ENCODE measurements around the gene SDK2. TPM values are rescaled to one million over a fixed set of nuclear protein-coding genes. Genes with fewer than 3 reads are reported as not detected.

The SDK2 gene
- total and polyA plus RNA-seq, 7 experiments from 2014 or later: 0.64 to 14.1 (median 8.2) TPM

- Mint-ChIP-seq H3K4me3 (no peak overlapping the region), H3K9me3 (peaks cover 0 to 5% (median 0%) of the 10 kb centered on the region in 11 donors), H3K27me3 (peaks cover 0 to 9% (median 0%) of the 10 kb centered on the region in 5 donors), H3K36me3 (peaks cover 0 to 7% (median 3%) of the 10 kb centered on the region in 5 donors), H3K4me1 (peaks cover 4 to 29% (median 20%) of the 10 kb centered on the region in 7 donors), H3K27ac (peak overlapping the region in 2 of 9 donors; percentile 14 to 39)
- ChIA-PET POLR2A (interaction anchor here (0.6 kb wide), 1 partner anchor 262 kb away, joined by 3 read pairs; no protein-coding TSS in a partner anchor), CTCF (no interaction called here)
- Histone ChIP-seq H3K36me3 (ENCODE audit: control insufficient read depth in 2 of 3, insufficient read depth in 3 of 3, low read length in 3 of 3) (no peaks in the 10 kb centered on the region), H3K27me3 (ENCODE audit: control insufficient read depth in 2 of 2, insufficient read depth in 2 of 2, low read length in 2 of 2) (no peaks in the 10 kb centered on the region), H3K4me1 (ENCODE audit: control insufficient read depth in 2 of 2, insufficient read depth in 2 of 2, low read length in 2 of 2) (no peaks in the 10 kb centered on the region), H3K4me3 (ENCODE audit: low read length) (no peak overlapping the region), H3K9me3 (ENCODE audit: control insufficient read depth in 2 of 3, low read length in 3 of 3) (no peaks in the 10 kb centered on the region), H3K27ac (ENCODE audit: low read depth, low read length) (no peak overlapping the region)
- intact Hi-C loops (cut with micrococcal nuclease): no loop called here
- ATAC-seq (no peak), DNase-seq (no peak)
Measured at GRCh38 chr17:73576556-73577098, 67.6 kb downstream of the SDK2 start.

- CTCF ChIA-PET: no interaction called here
- H3K4me1 Mint-ChIP-seq: peaks cover 4 to 28% (median 20%) of the 10 kb centered on the region in 7 donors
- H3K36me3 Mint-ChIP-seq: peaks cover 0 to 7% (median 3%) of the 10 kb centered on the region in 5 donors
- Histone ChIP-seq H3K36me3 (ENCODE audit: control insufficient read depth in 2 of 3, insufficient read depth in 3 of 3, low read length in 3 of 3) (no peaks in the 10 kb centered on the region), H3K27ac (ENCODE audit: low read depth, low read length) (no peak overlapping the region), H3K4me3 (ENCODE audit: low read length) (no peak overlapping the region), H3K27me3 (ENCODE audit: control insufficient read depth in 2 of 2, insufficient read depth in 2 of 2, low read length in 2 of 2) (no peaks in the 10 kb centered on the region), H3K4me1 (ENCODE audit: control insufficient read depth in 2 of 2, insufficient read depth in 2 of 2, low read length in 2 of 2) (no peaks in the 10 kb centered on the region), H3K9me3 (ENCODE audit: control insufficient read depth in 2 of 3, low read length in 3 of 3) (no peaks in the 10 kb centered on the region)
- DNase-seq: no peak
- intact Hi-C loops (cut with micrococcal nuclease): no loop called here
- no peak overlapping the region for H3K4me3 Mint-ChIP-seq
- no peak for ATAC-seq
- H3K9me3 Mint-ChIP-seq: peaks cover 0 to 5% (median 0%) of the 10 kb centered on the region in 11 donors
- POLR2A ChIA-PET: interaction anchor here (0.6 kb wide), 1 partner anchor 261 kb away, joined by 3 read pairs; no protein-coding TSS in a partner anchor
- H3K27me3 Mint-ChIP-seq: peaks cover 0 to 9% (median 0%) of the 10 kb centered on the region in 5 donors
- H3K27ac Mint-ChIP-seq: peak overlapping the region in 3 of 9 donors; percentile 14 to 39 (median 33)
Measured at GRCh38 chr17:73575470-73576221, 68.6 kb downstream of the SDK2 start.

GRCh38 chr17:73571511-73572130, 72.6 kb downstream of the SDK2 start:
- Mint-ChIP-seq H3K27ac (no peak overlapping the region), H3K27me3 (peaks cover 0 to 7% (median 0%) of the 10 kb centered on the region in 5 donors), H3K4me1 (peaks cover 17 to 42% (median 38%) of the 10 kb centered on the region in 7 donors), H3K4me3 (no peak overlapping the region), H3K9me3 (peaks cover 0 to 5% (median 0%) of the 10 kb centered on the region in 11 donors), H3K36me3 (peaks cover 0 to 3% (median 0%) of the 10 kb centered on the region in 5 donors)
- intact Hi-C loops (cut with micrococcal nuclease): no loop called here
- no peak for ATAC-seq
- H3K4me1 ChIP-seq (ENCODE audit: control insufficient read depth in 2 of 2, insufficient read depth in 2 of 2, low read length in 2 of 2): peaks cover 7 to 9% of the 10 kb centered on the region in 2 donors
- no peak overlapping the region for H3K4me3 ChIP-seq (ENCODE audit: low read length)
- CTCF ChIA-PET: no interaction called here
- H3K27ac ChIP-seq (ENCODE audit: low read depth, low read length): no peak overlapping the region
- H3K9me3 ChIP-seq (ENCODE audit: control insufficient read depth in 2 of 3, low read length in 3 of 3): no peaks in the 10 kb centered on the region
- no peaks in the 10 kb centered on the region for H3K36me3 ChIP-seq (ENCODE audit: control insufficient read depth in 2 of 3, insufficient read depth in 3 of 3, low read length in 3 of 3)
- POLR2A ChIA-PET: no interaction called here
- no peaks in the 10 kb centered on the region for H3K27me3 ChIP-seq (ENCODE audit: control insufficient read depth in 2 of 2, insufficient read depth in 2 of 2, low read length in 2 of 2)
- no peak for DNase-seq

- Histone ChIP-seq H3K9me3 (ENCODE audit: control insufficient read depth in 2 of 3, low read length in 3 of 3) (no peaks in the 10 kb centered on the region), H3K27ac (ENCODE audit: low read depth, low read length) (no peak overlapping the region), H3K4me3 (ENCODE audit: low read length) (no peak overlapping the region), H3K27me3 (ENCODE audit: control insufficient read depth in 2 of 2, insufficient read depth in 2 of 2, low read length in 2 of 2) (no peaks in the 10 kb centered on the region), H3K36me3 (ENCODE audit: control insufficient read depth in 2 of 3, insufficient read depth in 3 of 3, low read length in 3 of 3) (no peaks in the 10 kb centered on the region), H3K4me1 (ENCODE audit: control insufficient read depth in 2 of 2, insufficient read depth in 2 of 2, low read length in 2 of 2) (peaks cover 7 to 9% of the 10 kb centered on the region in 2 donors)
- Mint-ChIP-seq H3K27me3 (peaks cover 0 to 7% (median 0%) of the 10 kb centered on the region in 5 donors), H3K9me3 (peaks cover 0 to 5% (median 0%) of the 10 kb centered on the region in 11 donors), H3K4me3 (no peak overlapping the region), H3K27ac (peak overlapping the region in 3 of 9 donors; percentile 36 to 77 (median 62)), H3K36me3 (peaks cover 0 to 3% (median 0%) of the 10 kb centered on the region in 5 donors), H3K4me1 (peaks cover 14 to 47% (median 39%) of the 10 kb centered on the region in 7 donors)
- POLR2A ChIA-PET: interaction anchor here (0.5 kb wide), 1 partner anchor 350 kb away, joined by 5 read pairs; no protein-coding TSS in a partner anchor
- DNase-seq (no peak), ATAC-seq (no peak)
- CTCF ChIA-PET: interaction anchor here (0.7 to 0.9 kb wide), 2 partner anchors 626 to 647 kb away, joined by 3 read pairs; no protein-coding TSS in a partner anchor
- intact Hi-C loops (cut with micrococcal nuclease): no loop called here
Measured at GRCh38 chr17:73569762-73570319, 74.4 kb downstream of the SDK2 start.

GRCh38 chr17:73568934-73569333, 75.3 kb downstream of the SDK2 start:
- Mint-ChIP-seq H3K4me3 (no peak overlapping the region), H3K9me3 (peaks cover 0 to 5% (median 0%) of the 10 kb centered on the region in 11 donors), H3K27me3 (peaks cover 0 to 2% (median 0%) of the 10 kb centered on the region in 5 donors), H3K27ac (peak overlapping the region in 2 of 9 donors; percentile 77 to 90), H3K36me3 (peaks cover 0 to 3% (median 0%) of the 10 kb centered on the region in 5 donors), H3K4me1 (peaks cover 12 to 41% (median 34%) of the 10 kb centered on the region in 7 donors)
- H3K27ac ChIP-seq (ENCODE audit: low read depth, low read length): no peak overlapping the region
- H3K36me3 ChIP-seq (ENCODE audit: control insufficient read depth in 2 of 3, insufficient read depth in 3 of 3, low read length in 3 of 3): no peaks in the 10 kb centered on the region
- DNase-seq: no peak
- intact Hi-C loops (cut with micrococcal nuclease): no loop called here
- CTCF ChIA-PET: no interaction called here
- no peaks in the 10 kb centered on the region for H3K9me3 ChIP-seq (ENCODE audit: control insufficient read depth in 2 of 3, low read length in 3 of 3)
- no peaks in the 10 kb centered on the region for H3K27me3 ChIP-seq (ENCODE audit: control insufficient read depth in 2 of 2, insufficient read depth in 2 of 2, low read length in 2 of 2)
- POLR2A ChIA-PET: no interaction called here
- H3K4me3 ChIP-seq (ENCODE audit: low read length): no peak overlapping the region
- no peak for ATAC-seq
- peaks cover 7 to 9% of the 10 kb centered on the region in 2 donors for H3K4me1 ChIP-seq (ENCODE audit: control insufficient read depth in 2 of 2, insufficient read depth in 2 of 2, low read length in 2 of 2)

Data from naive thymus-derived CD4-positive, alpha-beta T cell (primary cell).